Glutamatergic neuron (in vitro differentiated cells): Measurements from ENCODE around the gene TMEM141. TPM values are rescaled to one million over a fixed set of nuclear protein-coding genes. Genes with fewer than 3 reads are reported as not detected.

Experiments
- DNase-seq: peaks from one replicate; pipeline ENCODE4 v3.0.0; 2022
- H3K27ac Mint-ChIP-seq: one replicate; pipeline ENCODE4 v1.8.0; 2020; ENCODE audit warnings: mild to moderate bottlenecking, mixed read lengths, inconsistent platforms; ENCODE audit not compliant: unreplicated experiment
- H3K27me3 Mint-ChIP-seq: one replicate; pipeline ENCODE4 v1.8.0; 2020; ENCODE audit warnings: mild to moderate bottlenecking, moderate library complexity, mixed read lengths, inconsistent platforms; ENCODE audit not compliant: unreplicated experiment
- H3K36me3 Mint-ChIP-seq: one replicate; pipeline ENCODE4 v1.8.0; 2020; ENCODE audit warnings: mild to moderate bottlenecking, mixed read lengths, inconsistent platforms; ENCODE audit not compliant: unreplicated experiment
- H3K4me1 Mint-ChIP-seq: one replicate; pipeline ENCODE4 v1.8.0; 2020; ENCODE audit warnings: mild to moderate bottlenecking, low read depth, mixed read lengths, inconsistent platforms; ENCODE audit not compliant: unreplicated experiment
- H3K4me3 Mint-ChIP-seq: one replicate; pipeline ENCODE4 v1.8.0; 2020; ENCODE audit warnings: mild to moderate bottlenecking, mixed read lengths, inconsistent platforms; ENCODE audit not compliant: unreplicated experiment
- H3K9me3 Mint-ChIP-seq: one replicate; pipeline ENCODE4 v1.8.0; 2020; ENCODE audit warnings: mild to moderate bottlenecking, moderate library complexity, mixed read lengths, inconsistent platforms; ENCODE audit not compliant: unreplicated experiment
- CTCF ChIP-seq: fragments of 200-600 bp; sonication (generic); IDR thresholded peaks from one replicate; pipeline ENCODE4 v1.5.0; 2021; ENCODE audit not compliant: partially characterized antibody, unreplicated experiment
- long read RNA-seq: library from polyadenylated mRNA; unstranded; transcript quantifications from one replicate; pipeline ENCODE4 v2.0.0, GENCODE V29; 2020; ENCODE audit not compliant: unreplicated experiment
- total RNA-seq: library from RNA; stranded (reverse); fragmentation: NEBNext Ultra II Directional; extraction: Animal tissue kit (Norgen Biotek cat#: 25700); gene quantifications from one replicate; pipeline ENCODE4 v1.2.1, GENCODE V29; 2021; ENCODE audit not compliant: unreplicated experiment

Gene TMEM141
- 46.1 TPM for total RNA-seq
- long read RNA-seq, transcript TMEM141-201 (5 exons, 768 nt), result major isoform, 11 of 17 reads
- long read RNA-seq, partial matches to known transcripts, result 1 of 17 reads
- long read RNA-seq, other reads (novel, unspliced or antisense), result 1 of 17 reads

- Mint-ChIP-seq H3K36me3 (no peaks in the 10 kb centered on the region), H3K27ac (peak within 1 kb of the TSS; percentile 31), H3K4me3 (peak within 1 kb of the TSS; percentile 79), H3K4me1 (peaks cover 42% of the 10 kb centered on the region), H3K27me3 (peaks cover 2% of the 10 kb centered on the region), H3K9me3 (no peaks in the 10 kb centered on the region)
- DNase-seq, result peak; percentile 100
- TF ChIP-seq CTCF, result no peak
Observed at GRCh38 chr9:136790640-136791515, at the start of gene TMEM141. TSS of gene TMEM141 (plus strand) at chr9:136791344. CDS start at chr9:136791371, 27 bp downstream.

GRCh38 chr9:136741883-136742571 lies 49.1 kb upstream of the TMEM141 start:
- peaks cover 3% of the 10 kb centered on the region for H3K9me3 Mint-ChIP-seq
- TF ChIP-seq CTCF, result no peak
- no peaks in the 10 kb centered on the region for H3K4me1 Mint-ChIP-seq
- no peak overlapping the region for H3K27ac Mint-ChIP-seq
- H3K27me3 Mint-ChIP-seq, result no peaks in the 10 kb centered on the region
- no peaks in the 10 kb centered on the region for H3K36me3 Mint-ChIP-seq
- no peak overlapping the region for H3K4me3 Mint-ChIP-seq
- no peak for DNase-seq

- Mint-ChIP-seq H3K36me3 (no peaks in the 10 kb centered on the region), H3K27ac (no peak within 1 kb of the TSS), H3K9me3 (peaks cover 3% of the 10 kb centered on the region), H3K27me3 (no peaks in the 10 kb centered on the region), H3K4me1 (no peaks in the 10 kb centered on the region), H3K4me3 (no peak within 1 kb of the TSS)
- no peak for TF ChIP-seq CTCF
- DNase-seq, result no peak
Observed at GRCh38 chr9:136742591-136743391, 48.4 kb upstream of the TMEM141 start, which contains the start of gene LCN10. TSS of gene LCN10 (minus strand) at chr9:136742940. CDS start at chr9:136742903, 37 bp downstream.

GRCh38 chr9:136743639-136744211 lies 47.4 kb upstream of the TMEM141 start:
- no peak for DNase-seq
- Mint-ChIP-seq H3K27ac (no peak overlapping the region), H3K9me3 (peaks cover 1% of the 10 kb centered on the region), H3K27me3 (no peaks in the 10 kb centered on the region), H3K36me3 (no peaks in the 10 kb centered on the region), H3K4me3 (no peak overlapping the region), H3K4me1 (no peaks in the 10 kb centered on the region)
- no peak for TF ChIP-seq CTCF
